Colonic mucosa (tissue), 4 donors: ENCODE data around the gene KLF12. TPM values are rescaled to one million over a fixed set of nuclear protein-coding genes. Genes with fewer than 3 reads are reported as not detected.

Experiments
- DNase-seq: peaks from one replicate; pipeline ENCODE4 v3.0.0-alpha.2; 2020
- H3K27ac ChIP-seq: fragments of 200-600 bp; one replicate; pipeline ENCODE4 v1.8.0; 2021
- H3K27me3 ChIP-seq: fragments of 200-600 bp; one replicate; pipeline ENCODE4 v1.8.0; 2021
- H3K36me3 ChIP-seq: fragments of 200-600 bp; one replicate; pipeline ENCODE4 v1.8.0; 2021
- H3K4me1 ChIP-seq: fragments of 200-600 bp; one replicate; pipeline ENCODE4 v1.8.0; 2021; ENCODE audit warnings: mild to moderate bottlenecking
- H3K4me3 ChIP-seq: fragments of 200-600 bp; one replicate; pipeline ENCODE4 v1.8.0; 2021
- H3K9ac ChIP-seq, 2 donors: one replicate each; pipeline ENCODE4 v1.7.0; 2013; ENCODE audit warnings: control low read depth in 2 of 2, low read depth in 2 of 2, low read length in 2 of 2
- H3K9me3 ChIP-seq: fragments of 200-600 bp; one replicate; pipeline ENCODE4 v1.8.0; 2021
- intact Hi-C: fragments of 100-400 bp; cut with DNase I; formaldehyde crosslinking; loops from one replicate; pipeline ENCODE4 v1.14.1; 2022
- total RNA-seq, 2 donors: library from RNA; stranded (reverse); fragmentation: NEBNext Ultra II Directional in 1 of 2; extraction: Animal tissue kit (Norgen Biotek cat#: 25700) in 1 of 2; gene quantifications; one replicate each; pipeline ENCODE4 v1.2.1, GENCODE V29; 2021
- TF ChIP-seq, protein P1 (sequence below): fragments of 200-600 bp; IDR thresholded peaks from one replicate; pipeline ENCODE4 v1.8.0; 2022; ENCODE audit warnings: antibody characterized with exemption, mild to moderate bottlenecking
- donor health status: healthy.
- donor health status: DM: no; HTN: no; CAD: no.
- donor health status: DM: no; HTN: no; CAD: no.

The KLF12 gene
- total RNA-seq, 2 donors from 2014 or later, result 5.1 to 6.3 TPM

DNA sequence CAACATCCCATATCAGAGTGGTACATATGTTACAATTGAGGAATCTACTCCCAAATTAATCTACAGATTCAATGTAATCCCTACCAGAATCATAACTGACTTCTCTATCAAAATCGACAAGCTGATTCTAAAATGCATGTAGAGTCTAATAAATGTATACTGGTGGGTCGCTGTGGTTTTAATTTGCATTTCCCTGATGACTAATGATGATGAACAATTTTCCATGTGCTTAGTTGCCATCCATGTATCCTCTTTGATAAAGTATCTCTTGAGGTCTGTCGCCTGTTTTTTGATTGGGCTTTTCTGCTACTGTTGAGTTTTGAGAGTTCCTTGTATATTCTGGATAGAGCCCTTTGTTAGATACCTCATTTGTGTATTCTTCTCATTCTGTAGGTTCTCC lies 43.8 kb downstream of the KLF12 start:
- TF ChIP-seq, protein P1, sequence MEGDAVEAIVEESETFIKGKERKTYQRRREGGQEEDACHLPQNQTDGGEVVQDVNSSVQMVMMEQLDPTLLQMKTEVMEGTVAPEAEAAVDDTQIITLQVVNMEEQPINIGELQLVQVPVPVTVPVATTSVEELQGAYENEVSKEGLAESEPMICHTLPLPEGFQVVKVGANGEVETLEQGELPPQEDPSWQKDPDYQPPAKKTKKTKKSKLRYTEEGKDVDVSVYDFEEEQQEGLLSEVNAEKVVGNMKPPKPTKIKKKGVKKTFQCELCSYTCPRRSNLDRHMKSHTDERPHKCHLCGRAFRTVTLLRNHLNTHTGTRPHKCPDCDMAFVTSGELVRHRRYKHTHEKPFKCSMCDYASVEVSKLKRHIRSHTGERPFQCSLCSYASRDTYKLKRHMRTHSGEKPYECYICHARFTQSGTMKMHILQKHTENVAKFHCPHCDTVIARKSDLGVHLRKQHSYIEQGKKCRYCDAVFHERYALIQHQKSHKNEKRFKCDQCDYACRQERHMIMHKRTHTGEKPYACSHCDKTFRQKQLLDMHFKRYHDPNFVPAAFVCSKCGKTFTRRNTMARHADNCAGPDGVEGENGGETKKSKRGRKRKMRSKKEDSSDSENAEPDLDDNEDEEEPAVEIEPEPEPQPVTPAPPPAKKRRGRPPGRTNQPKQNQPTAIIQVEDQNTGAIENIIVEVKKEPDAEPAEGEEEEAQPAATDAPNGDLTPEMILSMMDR, result no peak
- no peaks in the 10 kb centered on the region for H3K36me3 ChIP-seq
- no peak overlapping the region for H3K27ac ChIP-seq

DNA sequence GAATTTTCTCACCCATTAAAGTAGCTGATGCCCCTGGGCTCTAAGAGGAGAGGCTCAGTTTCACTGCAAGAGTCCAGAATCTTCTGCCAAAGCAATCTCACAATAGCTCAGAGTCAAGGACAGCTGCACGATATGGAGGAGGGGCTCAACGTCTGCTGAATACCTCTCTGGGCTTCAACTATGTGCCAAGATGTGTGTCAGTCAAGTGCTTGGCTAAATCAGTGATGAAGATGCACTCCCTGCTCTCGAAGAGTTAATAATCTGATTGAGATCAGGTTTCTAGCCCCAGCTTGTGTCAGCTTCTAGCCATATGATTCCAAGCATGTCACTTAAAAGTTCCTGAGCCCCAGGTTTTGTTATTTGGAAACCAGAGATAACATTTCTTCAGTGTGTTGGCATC lies 46.8 kb downstream of the KLF12 start:
- no peak for DNase-seq
- intact Hi-C loops, result no loop called here
- TF ChIP-seq, protein P1, result no peak
- Histone ChIP-seq H3K27ac (no peak overlapping the region), H3K4me3 (no peak overlapping the region), H3K27me3 (no peaks in the 10 kb centered on the region), H3K36me3 (no peaks in the 10 kb centered on the region), H3K4me1 (no peaks in the 10 kb centered on the region), H3K9ac (no peak overlapping the region), H3K9me3 (no peaks in the 10 kb centered on the region)

More for the DNA sequence above, 43.8 kb downstream of the KLF12 start:
- Histone ChIP-seq H3K4me1 (no peaks in the 10 kb centered on the region), H3K4me3 (no peak overlapping the region), H3K27me3 (no peaks in the 10 kb centered on the region), H3K9ac (no peak overlapping the region), H3K9me3 (no peaks in the 10 kb centered on the region)
- intact Hi-C loops, result no loop called here
- no peak for DNase-seq
